Kidney tubule cell (primary cell): ENCODE results near the gene TMEM132D.

Experiments
- DNase-seq: peaks from one replicate; pipeline ENCODE4 v3.0.0-alpha.2; 2018; ENCODE audit warnings: low spot score

TMEM132D gene

GRCh38 chr12:129101816-129102215, 802.0 kb downstream of the TMEM132D start:
- no peak for DNase-seq

- DNase-seq: no peak
Observed at GRCh38 chr12:129101404-129101803, 802.4 kb downstream of the TMEM132D start.

GRCh38 chr12:129097451-129097850, 806.4 kb downstream of the TMEM132D start:
- DNase-seq: no peak

- DNase-seq: no peak
Observed at GRCh38 chr12:129096968-129097367, 806.9 kb downstream of the TMEM132D start.

- DNase-seq: no peak
Observed at GRCh38 chr12:129096184-129096583, 807.6 kb downstream of the TMEM132D start.

GRCh38 chr12:129089576-129089975, 814.2 kb downstream of the TMEM132D start:
- no peak for DNase-seq

- no peak for DNase-seq
Observed at GRCh38 chr12:129084875-129085826, 818.7 kb downstream of the TMEM132D start.

- DNase-seq: no peak
Observed at GRCh38 chr12:129083121-129083840, 820.5 kb downstream of the TMEM132D start.

- DNase-seq: no peak
Observed at GRCh38 chr12:129082441-129082840, 821.4 kb downstream of the TMEM132D start.

GRCh38 chr12:129081755-129082250, 822.0 kb downstream of the TMEM132D start:
- DNase-seq: no peak

GRCh38 chr12:129080821-129081220, 823.0 kb downstream of the TMEM132D start:
- DNase-seq: no peak

- DNase-seq: no peak
Observed at GRCh38 chr12:129080391-129080790, 823.4 kb downstream of the TMEM132D start.

- DNase-seq: no peak
Observed at GRCh38 chr12:129079719-129080118, 824.1 kb downstream of the TMEM132D start.

- no peak for DNase-seq
Observed at GRCh38 chr12:129076441-129077320, 827.1 kb downstream of the TMEM132D start.

- DNase-seq: no peak
Observed at GRCh38 chr12:129075460-129076208, 828.2 kb downstream of the TMEM132D start.

- no peak for DNase-seq
Observed at GRCh38 chr12:129074379-129074778, 829.4 kb downstream of the TMEM132D start.

GRCh38 chr12:129073157-129073915, 830.5 kb downstream of the TMEM132D start:
- no peak for DNase-seq

- no peak for DNase-seq
Observed at GRCh38 chr12:129071362-129071761, 832.5 kb downstream of the TMEM132D start.

- no peak for DNase-seq
Observed at GRCh38 chr12:129069886-129070285, 833.9 kb downstream of the TMEM132D start.

- DNase-seq: no peak
Observed at GRCh38 chr12:129068684-129069083, 835.1 kb downstream of the TMEM132D start.
